NCI-H345 (cell line): ENCODE results near the gene VPS4A.
"Not testable (repeated sequence)": the region's sequence is repeated elsewhere in the genome, so short reads cannot be mapped to it uniquely, and the experiment has no call there.

ENCODE experiments used
- DNase-seq: peaks from one replicate; lab custom pipeline; 2025; lab: John Stamatoyannopoulos, UW

VPS4A gene

DNA sequence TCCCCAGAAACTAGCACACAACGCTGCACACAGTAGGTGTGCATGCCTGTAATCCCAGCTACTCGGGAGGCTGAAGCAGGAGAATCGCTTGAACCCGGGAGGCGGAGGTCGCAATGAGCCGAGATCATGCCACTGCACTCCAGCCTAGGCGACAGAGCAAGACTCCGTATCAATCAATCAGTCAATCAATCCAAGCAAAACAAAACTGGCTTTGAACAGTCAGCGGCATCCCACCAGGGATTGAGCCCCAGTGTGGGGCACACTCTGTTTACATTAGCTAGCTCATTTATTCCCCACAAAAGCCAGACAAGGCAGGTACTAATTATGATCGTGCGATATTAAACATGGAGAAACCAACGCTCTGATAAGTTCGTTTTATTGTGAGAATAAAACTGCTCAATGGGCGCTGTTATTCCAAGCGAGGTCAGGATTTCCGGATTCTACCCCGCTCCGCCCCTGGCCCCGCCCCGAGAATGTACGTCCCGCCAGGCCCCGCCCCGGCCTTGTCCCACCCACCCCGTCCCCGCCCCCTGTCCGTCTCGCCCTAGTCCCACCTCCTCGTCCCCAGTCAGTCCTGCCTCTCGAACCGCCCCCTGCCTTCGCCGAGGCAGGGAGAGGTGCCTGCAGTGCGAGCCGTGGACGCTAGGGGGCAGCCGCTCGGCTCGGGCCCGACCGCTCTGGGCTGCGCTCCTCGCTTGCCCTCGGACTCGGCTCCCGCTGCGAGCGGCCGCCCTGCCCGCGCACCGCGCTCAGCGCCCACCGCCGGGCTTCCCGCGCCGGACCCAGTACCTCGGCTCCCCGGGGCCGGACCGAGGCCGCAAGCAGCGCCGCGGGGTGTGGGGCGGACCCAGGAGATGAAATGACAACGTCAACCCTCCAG is at the start of gene VPS4A:
Gene VPS4A (plus strand): TSS at position 698 of the 880 bp plus-strand sequence. CDS start 162 bp downstream, at position 860.
- DNase-seq, result peak; percentile 92

DNA sequence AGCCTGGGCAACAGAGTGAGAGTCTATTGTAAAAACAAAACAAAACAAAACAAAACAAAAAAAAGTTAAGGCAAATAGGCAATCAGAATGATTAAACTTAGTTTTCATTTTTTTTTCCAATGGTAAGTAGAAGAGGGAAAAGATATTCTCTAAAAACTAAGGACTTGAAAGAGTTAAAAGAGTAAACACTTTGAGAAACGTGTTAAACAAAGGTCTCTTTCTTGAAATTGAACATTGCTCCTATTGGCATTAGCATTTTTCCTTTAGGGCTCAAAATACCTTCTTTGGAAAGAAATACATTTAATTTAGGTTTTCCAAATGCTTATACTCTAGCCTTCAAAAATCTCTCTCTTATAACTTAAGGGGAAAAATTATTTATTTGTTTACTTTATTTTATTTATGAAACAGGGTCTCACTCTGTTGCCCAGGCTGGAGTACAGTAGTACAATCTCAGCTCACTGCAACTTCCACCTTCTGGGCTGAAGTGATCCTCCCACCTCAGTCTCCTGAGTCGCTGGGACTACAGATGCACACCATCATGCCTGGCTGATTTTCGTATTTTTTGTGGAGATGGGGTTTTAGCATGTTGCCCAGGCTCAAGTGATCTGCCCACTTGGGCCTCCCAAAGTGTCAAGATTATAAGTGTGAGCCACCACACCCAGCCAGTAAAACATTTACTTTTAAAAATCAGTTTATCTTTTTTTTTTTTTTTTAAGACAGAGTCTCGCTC is 44.7 kb upstream of the VPS4A start:
- DNase-seq, result no peak

DNA sequence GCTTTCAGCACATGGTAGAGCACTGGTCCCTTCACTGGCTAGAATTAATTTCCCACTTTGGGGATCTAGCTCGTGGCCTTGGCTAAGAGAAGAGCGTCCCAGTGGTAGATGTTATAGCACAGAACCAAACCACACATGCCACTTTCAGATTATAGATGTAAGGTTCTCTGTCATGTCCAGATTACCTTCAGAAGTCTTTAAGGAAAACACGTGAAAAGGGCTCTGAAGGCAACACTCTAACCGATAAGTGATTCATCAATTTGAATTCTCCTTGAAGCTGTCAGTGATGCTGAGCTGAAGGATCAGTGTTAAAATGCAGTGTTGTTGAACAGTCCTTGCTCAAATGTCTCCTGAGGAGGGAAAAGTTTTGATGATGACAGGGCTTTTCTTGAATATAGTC is 43.5 kb upstream of the VPS4A start:
- DNase-seq, result no peak

DNA sequence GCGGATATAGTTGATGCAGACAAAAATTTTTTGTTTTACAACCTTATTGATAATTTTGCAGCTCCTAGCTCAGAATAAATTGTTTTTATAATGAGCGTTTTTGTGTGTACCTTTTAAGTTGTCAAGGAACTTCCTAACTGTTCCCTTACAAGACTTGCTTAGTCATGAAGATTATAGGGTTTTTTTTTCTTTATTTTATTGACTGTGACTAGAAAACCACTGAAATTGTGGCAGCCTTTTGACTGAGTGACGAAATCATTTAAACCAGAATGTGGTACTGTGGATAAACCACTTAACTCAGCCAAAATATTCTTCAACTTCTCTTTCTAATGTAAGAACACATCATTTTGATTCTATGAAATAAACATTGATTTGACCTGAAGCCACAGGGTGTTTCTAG is 40.8 kb upstream of the VPS4A start:
- no peak for DNase-seq

DNA sequence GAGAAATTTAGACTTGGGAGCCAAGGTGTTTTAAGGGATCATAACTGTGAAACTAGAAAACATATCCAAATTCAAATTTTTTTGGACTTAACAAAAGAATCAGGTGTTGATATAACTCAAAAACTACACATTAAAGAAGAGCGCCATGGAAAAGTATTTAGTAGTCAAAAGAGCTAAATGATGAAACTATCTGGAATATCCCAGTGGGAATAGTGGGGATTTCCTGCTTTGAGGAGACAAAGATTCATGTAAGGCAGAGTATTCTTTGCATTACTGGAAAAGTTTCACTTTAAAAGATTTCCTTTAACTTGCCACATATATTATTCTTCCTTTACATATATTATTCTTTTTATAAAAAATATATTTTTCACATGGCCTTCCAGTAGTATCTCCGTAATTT is 40.3 kb upstream of the VPS4A start:
- DNase-seq, result no peak

DNA sequence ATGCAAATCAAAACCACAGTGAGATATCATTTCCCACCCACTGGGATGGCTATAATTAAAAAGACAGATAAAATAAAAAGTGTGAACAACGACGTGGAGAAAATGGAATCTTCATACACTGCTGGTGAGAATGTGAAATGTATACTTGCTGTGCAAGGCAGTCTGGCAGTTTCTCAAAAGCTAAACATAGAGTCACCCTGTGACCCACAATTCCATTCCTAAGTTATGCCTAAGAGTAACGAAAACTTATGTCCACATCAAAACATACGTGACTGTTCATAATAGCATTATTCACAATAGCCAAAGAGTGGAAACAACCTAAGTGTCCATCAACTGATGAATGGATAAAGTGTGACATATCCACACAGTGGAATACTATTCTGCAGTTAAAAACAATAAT is 38.1 kb upstream of the VPS4A start:
- no peak for DNase-seq

DNA sequence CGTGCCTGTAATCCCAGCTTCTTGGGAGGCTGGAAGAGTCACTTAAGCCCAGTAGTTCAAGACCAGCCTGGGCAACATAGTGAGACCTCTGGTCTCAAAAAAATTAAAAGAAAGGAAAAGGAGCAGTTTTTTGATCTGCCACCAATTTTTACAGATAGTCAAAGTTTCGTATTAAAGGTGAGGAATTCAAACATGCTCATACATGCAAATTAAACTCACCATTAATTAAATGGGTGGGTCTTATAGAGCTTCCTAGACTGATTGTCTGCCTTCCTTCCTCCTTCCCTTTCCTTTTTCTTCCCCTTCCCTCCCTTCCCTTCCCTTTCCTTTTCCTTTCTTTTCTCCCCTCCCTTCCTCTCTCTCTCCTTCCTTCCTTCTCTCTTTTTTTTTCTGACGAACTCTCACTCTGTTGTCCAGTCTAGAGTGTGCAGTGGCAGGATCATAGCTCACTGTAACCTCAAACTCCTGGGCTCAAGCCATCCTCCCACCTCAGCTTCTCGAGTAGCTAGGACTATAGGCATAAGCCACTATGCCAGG is 36.4 kb upstream of the VPS4A start:
- no peak for DNase-seq

DNA sequence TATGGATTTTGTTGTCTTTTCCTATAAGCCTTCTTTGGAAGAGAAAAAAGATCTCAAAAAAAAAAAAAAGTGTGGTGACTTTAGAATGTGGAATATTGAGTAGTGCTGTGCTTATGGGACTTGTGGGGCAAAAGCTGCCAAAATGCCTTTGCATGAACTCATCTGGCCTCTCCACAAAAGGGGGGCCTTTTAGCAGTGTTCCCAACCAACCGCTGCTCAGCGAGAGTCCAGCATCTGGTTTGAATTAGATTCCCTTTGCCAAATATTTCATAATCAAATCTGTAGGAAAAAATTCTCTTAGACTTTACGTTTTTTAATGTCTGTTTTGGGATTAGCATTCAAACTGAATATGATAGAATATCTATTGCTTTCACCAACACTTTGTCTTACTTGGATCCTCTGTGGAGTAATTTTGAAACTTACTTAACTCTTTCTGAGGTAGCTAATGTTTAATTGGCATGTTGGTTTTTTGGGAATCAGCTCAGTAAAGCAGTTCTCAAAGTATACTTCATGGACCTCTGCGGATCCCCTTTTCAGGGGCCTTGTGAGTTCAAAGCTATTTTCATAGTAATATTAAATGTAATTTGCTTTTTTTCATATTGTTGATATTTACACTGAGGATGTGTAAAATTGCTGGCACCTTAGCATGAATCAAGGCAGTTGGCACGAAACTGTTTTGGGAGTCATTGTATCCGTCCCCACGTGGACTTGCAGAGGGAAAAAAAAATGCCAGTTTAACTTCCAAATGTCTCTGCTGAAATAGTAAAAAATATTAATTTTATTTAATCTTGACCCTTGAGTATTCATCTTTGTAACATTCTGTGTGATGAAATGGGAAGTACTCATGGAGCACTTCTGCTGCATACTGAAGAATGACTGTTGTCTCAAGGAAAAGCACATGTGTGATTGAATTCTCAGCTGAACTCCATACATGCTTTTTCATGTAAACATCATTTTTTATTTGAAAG is 34.7 kb upstream of the VPS4A start:
- no peak for DNase-seq

DNA sequence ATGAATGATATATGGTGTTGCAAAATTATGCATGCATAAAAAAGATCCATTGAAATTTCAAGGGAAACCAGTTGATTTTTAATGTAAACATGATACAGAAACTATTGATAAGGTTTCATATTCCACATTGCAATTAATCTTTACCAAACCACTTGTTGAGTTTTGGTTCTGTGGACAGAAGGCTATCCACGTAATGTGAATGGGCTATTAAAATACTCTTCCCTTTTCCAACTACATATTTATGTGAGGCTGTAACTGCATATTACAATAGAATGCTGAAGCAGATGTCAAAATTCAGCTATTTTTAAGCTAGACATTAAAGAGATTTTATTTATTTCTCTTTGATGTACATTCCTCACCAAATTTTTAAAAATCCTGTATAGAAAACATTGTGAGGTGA is 33.7 kb upstream of the VPS4A start:
- DNase-seq, result no peak

DNA sequence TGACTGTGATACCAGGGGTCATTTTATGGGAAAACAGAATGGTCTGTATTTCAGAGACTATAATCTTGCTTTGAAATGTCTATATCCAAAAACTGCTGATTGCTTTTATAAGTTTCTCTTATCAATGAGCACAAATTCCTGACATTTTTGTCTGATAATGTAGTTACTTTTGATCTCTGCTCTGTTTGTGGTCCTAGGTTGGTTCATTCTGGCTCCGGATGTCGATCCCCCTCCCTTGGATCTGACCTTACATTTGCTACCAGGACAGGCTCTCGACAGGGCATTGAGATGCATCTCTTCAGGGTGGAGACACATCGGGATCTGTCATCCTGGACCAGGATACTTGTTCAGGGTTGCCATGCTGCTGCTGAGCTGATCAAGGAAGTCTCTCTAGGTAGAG is 27.3 kb upstream of the VPS4A start:
- no peak for DNase-seq

DNA sequence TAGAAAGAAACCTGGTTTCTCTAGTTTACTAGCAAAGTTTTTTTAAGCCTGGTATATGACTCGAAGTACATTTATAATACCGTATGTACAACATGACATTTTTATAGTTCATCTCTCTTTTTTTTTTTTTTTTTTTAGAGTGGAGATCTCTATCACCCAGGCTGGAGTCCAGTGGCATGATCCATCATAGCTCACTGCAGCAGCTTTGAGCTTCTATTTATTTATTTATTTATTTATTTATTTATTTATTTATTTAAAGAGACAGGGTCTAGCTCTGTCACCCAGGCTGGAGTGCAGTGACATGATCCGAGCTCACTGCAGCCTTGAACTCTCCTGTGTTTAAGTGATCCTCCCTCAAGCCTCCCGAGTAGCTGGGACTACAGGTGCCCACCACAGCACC is 25.9 kb upstream of the VPS4A start:
- no peak for DNase-seq

DNA sequence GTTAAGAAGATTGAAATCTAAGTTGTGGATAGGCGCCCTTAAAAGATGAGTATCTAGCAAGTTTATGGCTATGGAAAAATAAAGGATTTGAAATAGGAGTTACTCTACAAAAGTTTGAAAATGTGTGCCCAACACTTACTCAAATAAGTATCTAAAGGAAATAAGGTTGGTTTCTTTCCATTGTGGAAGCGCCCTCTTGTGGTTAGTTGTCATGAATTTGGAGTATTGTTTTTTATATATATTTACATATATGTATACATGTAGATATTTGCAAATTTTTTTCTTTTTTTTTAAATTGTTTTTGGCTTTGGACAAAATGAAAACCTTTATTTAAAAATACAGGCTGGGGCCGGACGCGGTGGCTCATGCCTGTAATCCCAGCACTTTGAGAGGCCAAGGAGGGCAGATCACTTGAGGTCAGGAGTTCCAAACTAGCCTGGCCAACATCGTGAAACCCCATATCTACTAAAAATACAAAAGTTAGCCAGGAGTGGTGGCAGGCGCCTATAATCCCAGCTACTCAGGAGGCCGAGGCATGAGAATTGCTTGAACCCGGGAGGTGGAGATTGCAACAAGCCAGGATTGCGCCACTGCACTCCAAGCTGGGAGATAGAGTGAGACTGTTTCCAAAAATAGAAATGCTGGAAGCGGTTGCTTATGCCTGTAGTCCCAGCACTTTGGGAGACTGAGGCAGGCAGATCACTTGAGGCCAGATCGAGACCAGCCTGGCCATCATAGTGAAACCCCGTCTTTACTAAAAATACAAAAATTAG is 24.0 kb upstream of the VPS4A start:
- peak; percentile 23 for DNase-seq

DNA sequence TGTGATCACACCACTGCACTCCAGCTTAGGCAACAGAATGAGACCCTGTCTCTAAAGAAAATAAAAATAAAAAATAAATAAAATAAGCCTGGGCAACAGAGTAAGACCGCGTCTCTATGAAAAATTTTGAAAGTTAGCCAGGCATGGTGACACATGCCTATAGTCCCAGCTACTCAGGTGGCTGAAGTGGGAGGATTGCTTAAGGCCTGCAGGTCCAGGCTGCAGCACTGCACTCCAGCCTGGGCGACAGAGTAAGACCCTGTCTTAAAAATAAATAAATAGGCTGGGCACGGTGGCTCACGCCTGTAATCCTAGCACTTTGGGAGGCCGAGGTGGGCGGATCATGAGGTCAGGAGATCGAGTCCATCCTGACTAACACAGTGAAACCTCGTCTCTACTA is 19.5 kb upstream of the VPS4A start:
- not testable (repeated sequence) for DNase-seq

DNA sequence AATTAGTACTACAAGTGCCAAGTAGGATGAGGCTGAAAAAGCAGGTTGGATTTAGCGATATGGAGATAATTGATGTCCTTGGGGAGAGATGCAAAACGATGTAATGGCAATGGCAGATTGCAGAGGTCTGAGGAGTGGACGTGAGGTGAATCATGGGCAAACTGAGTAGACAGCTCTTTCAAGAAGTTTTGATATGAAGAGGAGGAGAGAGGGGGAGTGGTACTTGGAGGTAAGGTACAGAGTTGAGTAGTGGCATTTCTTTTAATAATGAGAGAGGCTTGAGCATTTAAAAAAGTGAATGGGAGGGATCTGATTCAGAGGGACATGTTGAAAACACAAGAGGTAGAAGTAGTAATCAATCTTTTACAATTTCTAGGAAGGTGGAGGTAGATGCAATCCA is 17.7 kb upstream of the VPS4A start:
- DNase-seq, result no peak

DNA sequence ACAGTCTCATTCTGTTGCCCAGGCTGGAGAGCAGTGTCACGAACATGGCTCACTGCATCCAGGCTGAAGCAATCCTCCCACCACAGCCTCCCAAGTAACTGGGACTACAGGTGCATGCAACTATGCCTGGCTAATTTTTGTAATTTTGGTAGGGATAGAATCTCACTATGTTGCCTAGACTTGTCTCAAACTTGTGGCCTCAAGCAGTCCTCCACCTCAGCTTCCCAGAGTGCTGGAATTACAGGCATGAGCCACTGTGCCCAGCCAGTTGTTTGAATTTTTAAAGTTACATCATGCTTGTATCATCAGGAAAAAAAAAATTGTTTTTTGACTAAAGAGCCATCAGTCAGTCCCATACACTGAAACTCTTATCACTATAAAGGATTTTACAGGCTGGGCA is 17.1 kb upstream of the VPS4A start:
- DNase-seq, result no peak

DNA sequence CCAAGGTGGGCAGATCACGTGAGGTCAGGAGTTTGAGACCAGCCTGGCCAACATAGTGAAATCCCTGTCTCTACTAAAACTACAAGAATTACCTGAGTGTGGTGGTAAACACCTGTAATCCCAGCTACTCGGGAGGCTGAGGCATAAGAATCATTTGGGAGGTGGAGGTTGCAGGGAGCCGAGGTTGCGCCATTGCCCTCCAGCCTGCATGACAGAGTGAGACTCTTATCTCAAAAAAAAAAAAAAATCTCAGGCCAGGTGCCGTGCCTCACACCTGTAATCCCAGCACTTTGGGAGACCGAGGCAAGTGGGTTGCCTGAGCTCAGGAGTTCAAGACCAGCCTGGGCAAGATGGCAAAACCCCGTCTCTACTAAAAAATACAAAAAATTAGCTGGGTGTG is 14.4 kb upstream of the VPS4A start:
- not testable (repeated sequence) for DNase-seq

DNA sequence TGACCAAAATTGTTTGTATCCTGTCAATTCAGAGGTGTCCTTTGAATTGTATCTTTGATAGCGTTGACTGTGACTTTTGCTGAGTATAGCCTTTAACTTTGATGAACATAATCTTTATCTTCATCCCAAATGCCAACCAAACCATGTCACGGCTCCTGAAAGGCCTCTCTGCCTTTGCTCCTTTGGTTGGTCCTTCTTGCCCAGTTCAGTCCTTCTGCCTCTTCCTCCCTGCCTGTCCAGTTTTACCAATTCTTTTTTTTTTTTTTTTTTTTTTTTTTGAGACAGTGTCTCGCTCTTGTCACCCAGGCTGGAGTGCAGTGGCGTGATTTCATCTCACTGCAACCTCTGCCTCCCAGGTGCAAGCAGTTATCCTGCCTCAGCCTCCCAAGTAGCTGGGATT is 12.9 kb upstream of the VPS4A start:
- DNase-seq, result no peak

DNA sequence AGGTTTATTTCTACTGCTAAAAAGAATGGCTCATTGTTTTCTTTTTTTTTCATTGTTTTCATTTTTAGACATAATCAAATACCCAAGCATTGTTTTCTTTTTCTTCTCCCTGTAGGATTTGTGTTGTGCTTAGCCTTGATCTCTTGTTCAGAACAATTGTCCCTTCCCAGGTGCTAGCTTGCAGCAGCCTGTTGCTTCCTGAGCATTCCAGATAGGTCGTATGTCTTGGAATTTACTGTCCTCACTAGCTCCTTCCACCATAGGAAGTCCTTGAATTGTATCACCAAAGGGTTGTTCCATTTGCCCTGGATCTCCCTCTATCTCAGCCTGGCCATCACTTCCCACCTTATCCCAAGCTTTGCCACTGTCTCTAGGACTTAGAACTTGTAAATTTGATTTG is 10.0 kb upstream of the VPS4A start:
- DNase-seq, result no peak

DNA sequence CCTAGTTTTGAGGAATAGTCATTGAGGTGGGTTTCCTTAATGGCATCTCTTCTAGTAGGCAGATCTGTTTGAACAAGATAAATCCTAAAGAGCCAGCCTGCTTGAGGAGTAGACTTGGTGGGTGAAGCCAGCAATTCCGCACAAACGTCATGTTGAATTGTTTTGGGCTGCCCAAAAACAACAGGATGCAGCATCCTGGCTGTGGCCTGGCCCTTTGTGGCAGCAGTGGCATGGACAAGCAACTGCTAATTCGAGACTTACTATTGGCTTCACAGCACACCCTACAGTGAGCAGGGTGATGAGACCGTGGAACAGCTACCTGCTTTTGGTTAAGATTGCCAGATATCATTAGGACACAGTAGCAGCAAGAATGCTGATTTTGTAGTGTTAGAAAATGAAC is 9.3 kb upstream of the VPS4A start:
- DNase-seq, result no peak

DNA sequence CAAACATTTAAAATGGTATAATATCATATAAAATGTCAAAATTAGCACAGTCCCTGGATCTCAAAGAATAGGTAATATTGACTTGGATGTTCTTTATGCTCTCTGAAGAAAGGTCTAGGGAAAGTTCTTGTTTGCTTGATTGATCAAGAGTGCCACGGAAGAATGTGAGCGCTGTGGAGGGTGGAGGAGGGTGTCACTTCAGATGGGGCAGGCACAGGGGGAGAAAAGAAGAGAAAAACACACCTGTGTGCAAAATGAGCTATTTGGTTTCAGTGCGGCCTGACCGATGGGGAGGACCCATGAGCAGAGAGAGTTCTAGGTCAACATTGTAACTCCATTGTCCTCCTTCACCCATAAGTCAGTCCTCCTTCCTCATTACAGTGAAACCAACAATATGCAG is 8.8 kb upstream of the VPS4A start:
- DNase-seq, result no peak

DNA sequence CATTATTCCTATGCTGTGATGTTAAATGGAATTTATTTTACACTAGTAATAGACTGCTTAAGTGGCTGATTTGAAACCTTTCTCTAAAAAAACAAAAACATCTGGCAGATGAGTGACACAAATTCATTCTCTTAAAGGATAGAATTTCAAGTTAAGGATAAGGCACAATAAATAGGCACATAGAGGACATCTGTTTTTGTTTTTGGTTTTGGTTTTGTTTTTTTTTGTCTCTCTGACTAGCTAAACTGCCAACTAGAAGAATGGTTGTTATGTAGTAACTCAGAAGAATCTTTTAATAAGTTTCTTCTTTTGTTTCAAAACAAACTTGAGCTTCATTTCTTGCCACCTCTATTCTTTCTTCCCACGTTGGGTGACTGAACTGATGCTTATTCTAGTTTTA is 5.1 kb upstream of the VPS4A start:
- no peak for DNase-seq
